GM10847 (cell line): ENCODE results near the gene NPC1.

Experiments used
- POLR2A ChIP-seq: IDR thresholded peaks from 2 replicates; pipeline ENCODE4 v1.6.1; 2011; ENCODE audit not compliant: insufficient read length; ENCODE audit errors: extremely low read depth

The NPC1 gene

DNA sequence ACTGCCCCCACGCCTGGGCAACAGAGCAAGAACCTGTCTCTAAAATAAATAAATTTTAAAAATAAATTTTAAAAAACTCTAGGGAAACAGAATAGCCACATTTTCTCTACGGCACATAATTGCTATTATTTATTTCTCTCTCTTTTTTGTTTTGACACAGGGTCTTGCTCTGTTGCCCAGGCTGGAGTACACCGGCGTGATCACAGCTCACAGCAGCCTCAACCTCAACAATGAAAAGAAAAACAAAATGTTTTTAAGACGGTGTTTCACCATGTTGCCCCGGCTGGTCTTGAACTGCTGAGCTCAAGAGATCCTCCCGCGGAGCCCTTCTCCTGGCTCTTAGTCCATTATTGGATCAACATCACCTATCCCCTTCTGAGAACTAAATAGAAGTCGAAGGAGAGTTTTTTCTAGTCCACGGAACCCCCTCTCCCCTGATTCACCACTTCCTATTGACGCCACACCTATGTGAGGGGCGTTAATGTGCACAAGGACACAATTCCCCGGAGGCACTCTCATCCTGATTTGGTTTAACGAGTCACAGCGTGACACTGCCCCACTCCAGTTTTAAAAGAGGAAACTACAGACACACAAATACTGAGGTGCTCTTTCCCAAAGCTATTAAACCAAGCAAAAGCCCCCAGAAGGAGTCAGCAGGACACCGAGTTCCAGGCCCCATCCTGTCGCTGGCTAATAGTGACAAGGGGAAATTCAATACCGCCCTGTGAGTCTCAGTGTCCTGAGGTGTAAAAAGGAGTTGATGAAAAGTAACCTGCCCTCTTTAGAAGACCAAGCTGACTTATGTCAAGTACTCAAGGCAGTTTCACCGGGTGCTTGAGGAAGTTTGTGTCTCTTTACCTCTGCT is 1.1 kb downstream of the NPC1 start:
- TF ChIP-seq POLR2A: no peak

DNA sequence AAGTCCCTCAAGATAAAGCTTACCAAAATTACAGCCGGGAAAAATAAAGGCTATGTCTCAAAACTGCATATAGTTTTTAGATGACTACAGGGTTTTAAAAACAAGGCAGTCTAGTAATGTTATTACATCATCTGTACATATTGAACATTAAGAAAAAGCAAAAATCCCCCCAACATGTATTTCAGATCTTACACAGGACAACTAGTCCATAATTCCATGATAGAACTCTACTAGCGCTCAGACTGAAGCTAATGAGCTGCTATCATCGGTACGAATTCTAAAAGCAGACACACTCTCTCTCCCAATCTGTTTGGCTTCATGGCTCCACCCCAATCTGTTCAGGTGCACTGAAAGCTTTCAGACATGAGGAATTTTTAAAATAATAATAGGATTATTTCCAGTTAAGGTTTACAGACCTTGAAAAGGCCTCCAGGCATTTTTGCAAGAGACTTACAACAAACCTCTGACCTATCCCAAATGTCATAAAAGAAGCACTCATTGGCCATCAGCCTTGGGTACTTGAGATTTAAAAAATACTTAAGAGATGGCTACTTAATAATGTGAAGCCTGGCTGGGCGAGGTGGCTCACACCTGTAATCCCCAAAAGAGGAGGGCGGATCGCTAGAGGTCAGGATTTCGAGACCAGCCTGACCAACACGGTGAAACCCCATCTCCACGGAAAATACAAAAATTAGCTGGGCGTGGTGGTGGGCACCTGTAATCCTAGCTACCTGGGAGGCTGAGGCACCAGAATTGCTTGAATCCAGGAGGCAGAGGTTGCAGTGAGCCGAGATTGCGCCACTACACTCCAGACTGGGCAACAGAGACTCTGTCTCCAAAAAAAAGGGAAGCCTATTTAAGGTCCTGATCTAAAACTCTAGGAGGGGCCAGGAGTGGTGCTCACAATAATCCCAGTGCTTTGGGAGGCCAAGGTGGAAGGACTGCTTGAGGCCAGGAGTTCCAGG is 2.0 kb downstream of the NPC1 start:
- no peak for TF ChIP-seq POLR2A

DNA sequence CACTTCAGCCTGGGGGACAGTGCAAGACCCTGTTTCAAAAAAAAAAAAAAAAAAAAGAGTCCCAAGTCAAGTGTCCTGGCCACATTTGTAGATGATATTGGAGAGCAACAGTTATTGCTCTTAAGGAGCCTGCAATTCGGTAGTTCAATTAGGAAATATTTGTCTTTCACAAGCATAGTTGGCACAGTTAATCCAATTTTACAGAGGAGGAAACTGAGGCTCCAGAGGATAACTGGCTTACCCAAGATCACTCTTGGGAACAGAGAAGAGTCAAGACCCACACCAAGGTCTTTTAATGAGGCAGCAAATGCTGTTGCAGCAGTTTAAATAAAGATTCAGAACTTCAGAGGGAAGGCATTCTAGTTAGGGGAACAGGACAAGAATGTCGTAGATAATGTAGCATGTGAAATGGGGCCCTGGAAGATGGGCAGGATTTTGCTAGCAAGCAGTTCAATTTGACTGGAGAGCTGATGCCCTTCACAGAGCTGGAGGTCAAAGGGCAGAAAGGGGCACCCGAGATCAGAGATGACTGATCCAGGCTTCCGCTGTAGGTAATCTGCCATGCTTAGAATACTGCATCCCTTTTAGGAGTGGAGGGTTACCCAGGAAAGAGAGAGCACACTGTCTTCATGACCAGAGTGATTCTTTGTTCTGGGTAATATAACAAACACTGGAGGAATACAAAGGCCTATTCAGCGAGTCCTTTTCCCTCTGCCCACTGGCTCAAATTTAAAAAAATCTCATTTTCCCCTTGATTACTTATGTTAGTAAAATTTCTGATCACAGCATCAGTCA is 3.0 kb downstream of the NPC1 start:
- TF ChIP-seq POLR2A: no peak

DNA sequence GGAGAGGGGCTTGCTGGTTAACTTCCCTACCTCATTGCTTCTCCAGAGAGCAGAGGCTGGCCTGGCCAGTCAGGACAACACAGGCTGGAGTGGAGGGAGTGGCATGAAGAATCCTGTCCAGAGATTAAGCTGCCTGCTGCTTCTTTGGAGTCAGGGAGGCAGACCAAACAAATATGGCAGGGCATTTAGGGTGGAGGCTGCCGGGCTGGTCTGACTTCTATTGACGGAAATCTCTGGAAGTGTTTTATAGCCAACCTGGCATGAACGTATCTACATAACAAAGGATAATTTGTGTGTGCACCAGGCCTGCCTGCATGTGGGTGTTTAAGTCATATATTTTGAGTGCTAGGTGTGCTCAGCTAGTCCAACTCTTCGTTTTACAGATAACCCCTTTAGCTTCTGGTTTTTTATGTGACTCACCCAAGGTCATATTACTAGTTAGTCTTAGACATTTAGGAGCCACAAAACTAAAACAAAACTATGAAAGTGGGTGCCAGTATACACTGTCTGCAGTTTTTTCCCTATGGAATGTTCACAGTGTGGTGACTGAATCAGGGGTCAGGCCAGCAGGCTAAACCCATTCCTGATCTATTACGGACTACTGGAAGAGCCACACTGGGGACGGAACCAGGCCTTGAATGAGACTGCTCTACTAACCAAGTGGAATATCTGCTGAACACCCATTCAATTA is 5.5 kb downstream of the NPC1 start:
- TF ChIP-seq POLR2A: no peak

DNA sequence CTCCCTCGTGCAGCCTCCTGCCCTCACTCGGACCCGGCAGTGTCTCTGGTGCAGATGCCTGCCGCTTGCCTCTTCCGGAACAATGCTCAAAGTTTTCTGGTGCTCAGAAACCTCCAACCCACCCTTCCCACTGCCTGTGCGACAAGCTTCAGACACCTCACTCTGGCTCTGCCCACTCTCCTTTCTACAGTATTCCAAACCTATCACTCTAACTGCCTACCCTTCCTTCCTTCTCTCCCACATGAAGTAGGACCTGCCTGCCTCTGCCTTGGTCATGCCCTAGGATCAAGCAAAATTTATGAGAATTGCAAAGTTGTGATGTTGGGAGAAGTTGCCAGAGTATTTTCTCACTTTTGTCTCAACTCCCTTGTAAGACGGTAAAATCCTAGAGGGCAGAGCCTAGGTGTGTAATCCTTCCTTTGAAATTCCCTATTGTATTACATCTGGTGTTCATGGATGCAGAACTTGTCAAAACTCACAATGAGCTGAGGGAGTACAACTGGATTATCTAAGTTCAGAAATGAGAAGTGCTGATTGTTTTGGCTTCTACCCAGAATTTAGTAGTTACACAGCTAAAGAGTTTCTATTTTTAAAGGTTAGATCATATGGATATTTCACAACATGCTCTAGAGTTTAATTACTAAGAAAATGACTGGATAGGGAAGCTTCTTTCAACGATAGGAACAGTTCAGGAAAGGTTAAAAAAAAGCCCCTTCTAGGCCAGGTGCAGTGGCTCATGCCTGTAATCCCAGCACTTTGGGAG is 7.2 kb downstream of the NPC1 start:
- no peak for TF ChIP-seq POLR2A

DNA sequence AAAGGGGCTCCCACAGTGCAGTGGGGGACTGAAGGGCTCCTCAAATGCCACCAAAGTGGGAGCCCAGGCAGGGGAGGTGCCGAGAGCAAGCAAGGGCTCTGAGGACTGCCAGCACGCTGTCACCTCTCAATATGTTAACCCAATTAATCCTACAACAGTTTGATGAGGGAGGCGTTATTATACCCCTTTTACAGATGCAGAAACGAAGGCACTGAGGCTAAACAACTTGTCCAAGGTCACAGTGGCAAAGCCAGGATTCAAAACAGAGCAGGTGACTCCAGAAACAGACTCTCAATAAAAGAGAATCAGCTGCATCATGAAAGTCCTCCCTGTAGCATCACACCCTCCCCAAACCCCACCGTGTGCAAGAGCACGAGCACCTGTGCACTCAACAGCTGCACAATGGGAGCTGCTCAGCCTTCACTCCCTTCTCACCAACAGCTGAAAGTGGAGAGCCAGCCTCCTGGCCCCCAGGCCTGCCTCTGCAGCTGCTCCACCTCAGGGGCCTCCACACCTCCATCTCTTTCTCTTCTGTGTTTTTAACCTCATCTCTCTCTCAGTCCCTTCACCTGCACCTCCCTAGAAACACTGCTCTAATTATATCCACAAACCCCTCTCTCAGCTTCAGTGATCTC is 8.1 kb downstream of the NPC1 start:
- no peak for TF ChIP-seq POLR2A

DNA sequence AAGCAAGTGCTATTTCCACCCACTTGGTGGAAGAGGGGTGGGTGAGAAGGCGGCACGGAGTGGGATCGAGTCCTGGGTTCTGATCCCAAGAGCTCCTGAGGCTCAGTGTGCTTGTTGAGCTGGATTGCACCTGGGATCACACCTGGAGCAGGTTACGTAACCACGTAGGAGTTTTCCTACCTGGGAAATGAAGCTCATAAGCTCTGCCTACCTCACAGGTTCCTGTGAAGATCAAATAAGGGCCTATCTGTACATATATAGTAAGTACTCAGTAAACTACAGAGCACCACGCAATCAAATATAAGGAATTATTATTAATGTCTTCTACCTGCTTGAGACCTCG is 11.0 kb downstream of the NPC1 start:
- no peak for TF ChIP-seq POLR2A

DNA sequence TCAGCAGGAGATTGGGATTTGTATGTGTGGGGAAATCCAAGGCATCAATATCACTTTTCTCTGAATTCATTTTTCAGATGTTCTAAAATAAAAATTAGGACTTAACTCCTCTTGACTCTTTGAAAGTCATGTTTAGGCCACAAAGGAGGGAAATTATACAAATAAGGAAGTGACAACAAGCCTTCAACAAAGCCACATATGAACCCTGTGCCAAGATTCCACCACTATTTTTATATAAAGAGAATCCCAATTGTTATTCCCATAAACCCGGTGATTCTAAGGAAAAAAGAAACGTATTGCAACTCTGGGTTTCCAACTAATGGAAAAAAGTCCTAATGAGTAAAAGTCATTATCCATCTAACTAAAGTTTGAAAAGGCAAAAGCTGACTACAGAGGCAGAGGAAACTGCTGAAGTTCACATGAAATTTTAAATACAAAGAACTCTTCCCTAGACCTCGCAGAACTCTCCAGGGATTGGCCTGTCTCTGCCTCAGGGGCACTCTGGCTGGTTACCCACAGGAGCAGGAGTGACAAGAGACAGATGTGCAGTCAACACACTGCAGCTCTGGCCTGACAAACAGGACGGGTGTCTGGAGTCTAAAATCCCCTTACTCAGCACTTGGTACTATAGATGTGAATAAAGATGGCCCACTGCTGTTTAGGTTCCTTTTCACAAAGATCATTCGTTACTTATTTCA is 11.5 kb downstream of the NPC1 start:
- no peak for TF ChIP-seq POLR2A

DNA sequence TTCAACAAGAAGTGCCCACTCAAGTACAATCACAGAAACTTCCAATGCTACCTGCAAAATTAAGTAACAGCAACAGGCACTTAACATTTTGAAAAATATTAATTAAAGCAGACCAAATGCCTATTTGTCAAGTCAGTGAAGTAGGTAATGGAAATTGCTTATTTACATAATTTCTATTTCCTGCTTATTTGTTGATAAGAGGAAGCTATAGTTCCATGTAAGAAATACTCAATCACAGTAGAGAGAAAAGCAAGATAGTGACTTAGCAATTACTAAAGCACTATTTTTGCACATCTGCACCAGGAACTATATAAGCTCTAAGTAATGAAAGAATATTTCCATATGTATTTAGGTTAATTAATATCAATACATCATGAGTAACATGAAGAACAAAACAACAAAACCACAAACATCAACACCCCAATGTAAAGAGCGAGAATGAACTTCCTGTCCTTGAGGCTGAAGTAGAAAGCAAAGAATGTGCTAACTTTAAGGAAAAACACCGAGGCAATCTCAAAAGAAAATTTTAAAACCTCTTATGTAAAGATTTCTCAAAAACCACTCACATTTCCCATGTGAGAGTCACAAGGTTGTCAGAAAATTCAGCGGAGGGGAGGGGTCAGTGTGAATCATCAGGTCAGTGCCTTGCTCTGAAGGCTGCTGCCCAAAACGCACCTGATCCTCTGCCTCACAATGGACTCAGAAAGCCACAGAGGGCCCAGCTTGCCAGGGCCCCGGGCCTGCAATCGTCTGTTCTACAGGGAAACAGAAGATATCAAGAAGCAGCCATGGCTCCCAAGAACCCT is 12.5 kb downstream of the NPC1 start:
- no peak for TF ChIP-seq POLR2A

DNA sequence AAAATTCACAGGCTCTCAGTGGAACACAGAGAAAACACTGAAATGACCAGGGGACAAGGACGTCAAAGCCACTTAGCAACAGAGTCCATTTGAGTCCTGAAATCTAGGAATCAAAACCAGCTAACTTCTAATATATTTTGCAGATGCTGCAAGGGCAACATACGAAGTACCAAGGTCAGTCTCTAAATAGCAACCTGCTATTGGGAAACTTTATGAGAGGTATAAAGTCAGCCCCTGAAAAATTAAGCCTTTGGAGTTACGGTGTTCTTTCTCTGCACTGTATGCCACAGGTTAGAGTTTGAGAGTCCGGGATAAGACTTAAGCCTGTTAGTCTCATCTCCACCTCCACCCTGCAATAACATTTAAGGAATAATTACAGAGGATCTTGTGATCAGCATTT is 13.3 kb downstream of the NPC1 start:
- no peak for TF ChIP-seq POLR2A

DNA sequence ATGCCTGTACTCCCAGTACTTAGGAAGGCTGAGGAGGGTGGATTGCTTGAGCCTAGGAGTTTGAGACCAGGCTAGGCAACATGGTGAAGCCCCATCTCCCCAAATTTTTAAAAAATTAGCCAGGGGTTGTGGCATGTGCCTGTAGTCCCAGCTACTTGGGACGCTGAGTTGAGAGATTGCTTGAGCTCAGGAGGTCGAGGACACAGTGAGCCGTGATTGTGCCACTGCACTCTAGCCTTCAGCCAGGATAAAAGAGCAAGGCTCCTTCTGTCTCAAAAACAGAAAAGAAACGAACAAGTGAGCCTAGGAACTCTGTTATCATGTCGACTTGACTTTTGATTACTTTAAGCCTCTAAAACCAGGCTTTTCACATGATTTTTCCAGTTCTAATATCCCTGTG is 13.7 kb downstream of the NPC1 start:
- TF ChIP-seq POLR2A: no peak

DNA sequence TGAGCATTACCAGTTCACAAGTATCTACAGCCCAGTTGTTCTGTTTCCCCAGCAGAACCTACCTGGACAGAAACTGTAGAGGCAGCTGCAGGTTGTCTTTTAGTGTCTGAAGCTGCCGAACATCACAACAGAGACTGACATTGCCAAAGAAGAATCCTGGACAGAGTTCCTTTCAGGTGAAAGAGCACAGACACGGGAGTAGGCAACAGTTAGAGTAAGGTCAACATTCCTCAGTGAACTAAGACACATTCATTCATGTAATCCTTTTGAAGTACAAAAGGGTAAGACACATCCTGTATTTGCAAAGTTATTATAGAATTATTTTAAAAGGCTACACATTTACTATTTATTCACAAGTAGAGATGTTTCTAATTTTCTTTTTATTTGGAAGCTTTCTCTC is 14.3 kb downstream of the NPC1 start:
- no peak for TF ChIP-seq POLR2A
